ENCODE results near the gene NOS3.
"Not testable (repeated sequence)": the region's sequence is repeated elsewhere in the genome, so short reads cannot be mapped to it uniquely, and the experiment has no call there.

NOS3 gene

DNA sequence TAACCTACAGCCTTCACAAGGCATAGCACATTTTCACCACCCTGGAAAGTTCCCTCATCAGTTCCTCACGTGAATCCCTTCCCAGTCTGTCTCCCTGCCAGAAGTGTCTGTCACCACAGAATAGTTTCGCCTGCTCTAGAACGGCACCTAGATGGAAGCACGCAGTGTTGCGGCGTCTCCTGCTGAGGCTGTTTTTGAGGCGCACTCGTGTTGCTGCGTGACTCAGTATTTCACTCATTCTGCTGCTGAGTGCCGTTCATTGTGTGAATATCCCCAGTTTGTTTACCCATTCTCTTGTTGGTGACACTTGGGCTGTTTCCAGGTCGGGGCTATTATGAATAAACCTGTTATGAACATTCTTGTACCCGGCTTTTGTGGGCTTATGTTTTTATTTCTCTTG lies 12.8 kb downstream of the NOS3 start:
- no peak for DNase-seq

DNA sequence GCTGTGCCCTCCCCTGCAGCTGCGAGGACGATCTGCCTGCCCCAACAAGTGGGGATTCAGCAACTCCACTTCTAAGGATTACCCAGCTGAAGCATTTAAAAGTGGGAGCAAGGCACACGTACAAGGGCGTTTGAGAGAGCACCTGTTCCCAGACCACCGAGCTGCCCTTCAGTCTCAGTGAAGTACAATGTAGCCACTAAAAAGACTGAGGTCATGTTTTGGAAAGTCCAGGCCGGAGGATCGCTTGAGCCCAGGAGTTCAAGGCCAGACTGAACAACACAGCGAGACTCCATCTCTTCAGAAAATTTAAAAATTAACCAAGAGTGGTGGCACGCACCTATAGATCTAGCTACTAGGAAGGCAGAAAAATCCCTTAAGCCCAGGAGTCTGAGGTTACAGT lies 14.7 kb downstream of the NOS3 start:
- DNase-seq, result no peak

DNA sequence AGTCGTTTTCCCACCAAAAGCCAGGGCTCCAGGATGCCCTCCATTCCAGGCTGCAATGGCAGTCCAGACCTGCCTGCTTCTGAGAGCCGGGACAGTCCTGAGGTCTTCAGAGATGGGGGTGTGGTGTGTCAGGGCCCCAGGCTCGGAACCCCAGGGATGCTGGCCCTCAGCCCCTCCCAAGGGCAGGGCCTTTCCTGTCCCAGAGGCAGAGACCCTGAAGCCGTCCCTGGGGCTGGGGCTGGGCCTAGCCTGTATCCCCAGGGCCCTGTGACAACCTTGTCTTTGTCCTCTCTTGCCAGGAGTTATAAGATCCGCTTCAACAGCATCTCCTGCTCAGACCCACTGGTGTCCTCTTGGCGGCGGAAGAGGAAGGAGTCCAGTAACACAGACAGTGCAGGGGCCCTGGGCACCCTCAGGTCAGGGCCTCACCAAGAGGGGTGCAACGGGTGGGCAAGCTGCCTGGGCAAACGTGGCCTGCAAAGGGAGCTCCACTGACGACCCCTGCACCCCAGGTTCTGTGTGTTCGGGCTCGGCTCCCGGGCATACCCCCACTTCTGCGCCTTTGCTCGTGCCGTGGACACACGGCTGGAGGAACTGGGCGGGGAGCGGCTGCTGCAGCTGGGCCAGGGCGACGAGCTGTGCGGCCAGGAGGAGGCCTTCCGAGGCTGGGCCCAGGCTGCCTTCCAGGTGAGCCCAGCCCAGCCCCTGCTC lies 15.9 kb downstream of the NOS3 start:
- no peak for DNase-seq

DNA sequence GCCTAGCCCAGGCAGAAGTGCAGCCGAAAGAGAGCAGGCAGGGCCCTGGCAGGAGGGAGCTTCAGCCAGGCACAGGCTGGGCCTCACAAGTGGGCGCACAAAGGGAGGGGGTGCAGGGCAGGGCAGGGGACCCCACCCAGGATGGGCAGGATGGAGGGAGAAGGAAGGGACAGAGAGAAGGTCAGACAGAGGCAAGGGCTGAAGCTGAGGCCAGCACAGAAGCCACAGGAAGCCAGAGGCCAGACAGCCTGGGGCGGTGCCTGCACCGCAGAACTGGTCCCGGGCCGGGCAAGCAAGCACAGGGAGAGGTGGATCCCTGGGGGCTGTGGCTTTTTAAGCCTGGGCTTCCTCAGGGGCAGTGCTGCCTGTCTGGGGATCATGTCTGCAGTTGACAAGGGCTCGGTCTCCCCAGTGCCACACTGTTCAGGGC lies 16.7 kb downstream of the NOS3 start:
- DNase-seq, result no peak

DNA sequence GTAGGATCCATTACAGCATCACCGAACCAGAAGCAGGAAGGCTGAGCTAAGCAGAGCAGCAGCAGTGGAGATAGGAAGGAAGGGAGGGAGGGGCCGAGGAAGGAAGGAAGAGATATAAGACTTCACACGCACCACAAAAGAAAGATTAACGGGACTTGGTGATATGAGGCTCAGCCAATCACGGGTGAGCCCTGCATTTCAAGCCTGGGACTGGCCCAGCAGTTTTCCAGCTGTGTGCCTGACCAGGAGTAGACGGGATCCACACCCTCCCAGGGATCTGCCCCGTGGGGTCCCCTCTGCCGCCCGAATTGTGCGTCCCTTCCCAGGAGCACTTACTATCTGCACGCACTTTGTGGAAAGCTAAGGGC lies 17.3 kb downstream of the NOS3 start:
- peak; percentile 65 for DNase-seq

DNA sequence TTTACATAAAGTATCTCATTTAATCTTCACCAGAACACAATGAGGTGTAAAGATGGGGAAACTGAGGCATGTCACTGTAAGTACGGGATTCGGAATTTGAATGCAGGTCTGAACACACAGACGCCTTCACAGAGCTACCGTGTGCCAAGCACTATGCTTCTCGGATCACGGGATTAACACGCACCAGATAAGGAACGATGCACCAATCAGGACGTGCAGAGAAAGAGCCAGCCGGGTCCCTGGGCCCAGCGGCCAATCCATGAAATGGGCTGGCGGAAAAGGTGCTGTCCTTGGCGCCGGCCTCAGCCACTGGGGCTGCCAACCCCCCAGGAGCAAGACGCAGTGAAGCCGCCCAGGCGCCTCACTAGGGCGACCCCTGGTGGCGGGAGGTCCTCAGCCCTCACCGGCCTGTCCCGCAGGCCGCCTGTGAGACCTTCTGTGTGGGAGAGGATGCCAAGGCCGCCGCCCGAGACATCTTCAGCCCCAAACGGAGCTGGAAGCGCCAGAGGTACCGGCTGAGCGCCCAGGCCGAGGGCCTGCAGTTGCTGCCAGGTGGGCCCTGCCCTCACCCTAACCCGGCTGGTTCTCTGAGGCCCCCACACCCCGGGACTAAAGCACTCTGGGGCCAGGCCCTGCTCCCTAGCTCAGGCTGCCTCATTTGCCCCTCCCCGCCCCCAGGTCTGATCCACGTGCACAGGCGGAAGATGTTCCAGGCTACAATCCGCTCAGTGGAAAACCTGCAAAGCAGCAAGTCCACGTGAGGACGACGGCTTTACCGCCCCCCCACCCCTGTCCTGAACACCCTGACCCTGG lies 17.9 kb downstream of the NOS3 start:
- DNase-seq, result peak; percentile 76

DNA sequence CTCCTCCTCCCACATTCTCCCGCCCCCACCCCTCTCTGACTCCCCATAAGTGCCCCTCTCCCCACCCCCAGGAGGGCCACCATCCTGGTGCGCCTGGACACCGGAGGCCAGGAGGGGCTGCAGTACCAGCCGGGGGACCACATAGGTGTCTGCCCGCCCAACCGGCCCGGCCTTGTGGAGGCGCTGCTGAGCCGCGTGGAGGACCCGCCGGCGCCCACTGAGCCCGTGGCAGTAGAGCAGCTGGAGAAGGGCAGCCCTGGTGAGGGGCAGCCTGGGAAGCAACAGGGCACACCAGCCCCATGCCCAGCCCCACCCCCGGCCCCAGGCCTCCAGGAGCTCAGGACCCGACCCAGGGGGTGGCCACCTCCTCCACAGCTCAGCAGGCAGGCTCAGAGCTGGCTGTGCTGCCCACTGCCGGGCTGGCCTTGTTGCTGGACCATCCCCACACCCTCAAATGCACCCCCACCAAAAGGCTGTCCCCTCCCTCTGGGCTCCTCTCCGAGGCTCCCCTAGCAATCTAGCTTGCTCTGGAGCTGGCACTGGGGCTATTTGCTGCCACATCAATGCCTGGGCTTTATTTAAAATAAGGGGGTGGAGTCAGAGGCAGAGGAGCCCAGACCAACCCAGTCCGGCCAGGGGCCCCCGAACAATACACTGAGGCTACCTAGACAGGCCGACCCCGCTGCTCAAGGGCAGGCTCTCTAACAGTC lies 18.7 kb downstream of the NOS3 start:
- no peak for DNase-seq

DNA sequence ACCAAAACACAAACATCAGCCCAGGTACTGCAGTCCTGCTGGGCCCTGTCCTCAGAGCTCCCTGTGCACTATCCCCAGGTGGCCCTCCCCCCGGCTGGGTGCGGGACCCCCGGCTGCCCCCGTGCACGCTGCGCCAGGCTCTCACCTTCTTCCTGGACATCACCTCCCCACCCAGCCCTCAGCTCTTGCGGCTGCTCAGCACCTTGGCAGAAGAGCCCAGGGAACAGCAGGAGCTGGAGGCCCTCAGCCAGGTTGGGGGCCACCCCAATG lies 19.2 kb downstream of the NOS3 start:
- no peak for DNase-seq

DNA sequence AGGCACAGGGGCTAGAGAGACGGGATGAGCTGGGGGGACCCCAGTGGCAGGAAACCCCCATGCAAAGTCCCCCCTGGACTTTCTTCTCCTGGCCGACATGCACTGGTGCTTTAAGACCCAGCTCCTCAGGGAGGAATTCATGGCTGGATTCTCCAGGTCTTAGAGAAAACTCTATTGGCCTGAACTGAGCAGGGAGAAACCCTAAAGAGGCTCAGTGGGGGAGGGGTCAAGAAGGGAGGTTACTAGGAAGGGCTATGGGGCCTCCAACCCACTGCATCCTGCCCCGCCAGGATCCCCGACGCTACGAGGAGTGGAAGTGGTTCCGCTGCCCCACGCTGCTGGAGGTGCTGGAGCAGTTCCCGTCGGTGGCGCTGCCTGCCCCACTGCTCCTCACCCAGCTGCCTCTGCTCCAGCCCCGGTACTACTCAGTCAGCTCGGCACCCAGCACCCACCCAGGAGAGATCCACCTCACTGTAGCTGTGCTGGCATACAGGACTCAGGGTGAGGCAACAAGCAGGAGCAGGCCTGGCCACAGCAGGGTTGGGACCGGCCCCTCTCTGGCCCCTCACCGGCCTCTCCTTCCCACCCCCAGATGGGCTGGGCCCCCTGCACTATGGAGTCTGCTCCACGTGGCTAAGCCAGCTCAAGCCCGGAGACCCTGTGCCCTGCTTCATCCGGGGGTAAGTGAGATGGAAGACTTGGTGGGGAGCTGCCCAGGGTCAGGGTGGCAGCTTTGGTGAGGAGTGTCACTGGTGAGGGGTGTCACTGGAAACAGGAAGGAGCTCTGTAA lies 19.7 kb downstream of the NOS3 start:
- peak; percentile 54 for DNase-seq

DNA sequence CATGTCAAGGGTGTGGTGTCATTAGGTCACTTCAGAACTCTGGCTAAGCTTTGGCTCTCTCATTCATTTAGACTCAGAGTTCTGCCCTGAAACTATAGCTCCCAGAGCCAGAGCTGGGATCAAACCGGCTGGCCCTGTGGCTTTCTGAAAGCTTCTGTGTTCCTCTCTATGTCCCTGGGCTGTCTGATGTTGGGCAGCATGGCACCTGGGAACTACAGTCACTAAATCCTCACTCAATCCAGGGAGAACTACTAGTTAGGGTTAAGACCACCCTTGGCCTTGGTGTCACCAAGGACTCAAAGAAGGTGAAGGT lies 20.2 kb downstream of the NOS3 start:
- no peak for DNase-seq

DNA sequence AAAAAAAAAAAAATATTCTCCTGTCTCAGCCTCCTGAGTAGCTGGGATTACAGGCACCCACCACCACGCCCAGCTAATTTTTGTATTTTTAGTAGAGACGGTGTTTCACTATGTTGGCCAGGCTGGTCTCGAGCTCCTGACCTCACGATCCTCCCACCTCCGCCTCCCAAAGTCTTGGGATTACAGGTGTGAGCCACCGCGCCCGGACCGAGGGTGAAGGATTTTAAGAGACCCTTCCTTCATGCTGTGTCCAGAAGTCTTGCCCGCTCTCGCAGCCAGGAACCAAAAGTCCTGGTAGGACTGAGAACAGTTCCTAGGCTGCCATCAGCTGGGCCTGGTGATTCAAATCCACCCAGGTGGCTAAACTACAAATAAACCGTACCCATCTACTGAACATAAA lies 20.8 kb downstream of the NOS3 start:
- DNase-seq, result not testable (repeated sequence)

DNA sequence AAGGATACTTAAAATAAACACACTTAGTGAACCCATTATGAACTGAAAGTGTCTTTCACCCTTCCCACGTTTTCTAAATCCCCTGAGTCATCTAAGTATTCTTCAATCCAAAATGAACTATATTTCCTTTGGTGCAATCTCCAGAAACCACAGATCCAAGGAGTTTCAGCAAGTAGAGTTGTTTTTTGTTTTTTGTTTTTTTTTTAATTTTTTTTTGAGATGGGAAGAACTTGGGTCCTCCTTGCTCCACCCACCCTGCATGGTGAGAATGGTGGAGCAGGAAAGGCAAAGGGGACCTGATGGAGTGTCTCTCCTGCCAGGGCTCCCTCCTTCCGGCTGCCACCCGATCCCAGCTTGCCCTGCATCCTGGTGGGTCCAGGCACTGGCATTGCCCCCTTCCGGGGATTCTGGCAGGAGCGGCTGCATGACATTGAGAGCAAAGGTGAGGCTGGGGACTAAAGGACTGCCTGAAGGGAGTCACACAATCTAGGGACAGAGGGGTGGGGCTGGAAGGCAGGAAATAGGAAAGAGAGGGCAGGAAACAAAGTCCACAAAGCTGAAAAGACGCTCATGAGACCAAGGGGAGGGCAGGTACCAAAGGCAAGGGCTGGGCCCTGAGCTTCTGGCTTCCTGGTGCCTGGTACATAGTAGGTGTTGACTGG lies 21.3 kb downstream of the NOS3 start:
- no peak for DNase-seq

DNA sequence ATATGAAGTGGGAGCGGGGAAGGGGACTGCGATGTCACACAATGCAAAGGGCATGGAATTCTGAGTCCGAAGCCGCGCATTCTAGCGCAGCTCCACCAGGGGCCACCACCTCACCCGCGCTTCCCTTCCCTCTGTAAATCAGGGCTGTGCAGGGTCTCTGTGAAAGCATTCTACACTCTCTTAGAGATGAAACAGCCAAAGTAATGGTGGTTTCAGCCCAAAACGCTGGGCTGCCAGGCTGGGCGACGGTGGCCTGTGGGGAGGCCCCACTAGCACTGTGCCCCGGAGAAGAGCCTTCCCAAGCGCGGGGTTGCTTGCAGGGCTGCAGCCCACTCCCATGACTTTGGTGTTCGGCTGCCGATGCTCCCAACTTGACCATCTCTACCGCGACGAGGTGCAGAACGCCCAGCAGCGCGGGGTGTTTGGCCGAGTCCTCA lies 22.1 kb downstream of the NOS3 start:
- peak; percentile 19 for DNase-seq

DNA sequence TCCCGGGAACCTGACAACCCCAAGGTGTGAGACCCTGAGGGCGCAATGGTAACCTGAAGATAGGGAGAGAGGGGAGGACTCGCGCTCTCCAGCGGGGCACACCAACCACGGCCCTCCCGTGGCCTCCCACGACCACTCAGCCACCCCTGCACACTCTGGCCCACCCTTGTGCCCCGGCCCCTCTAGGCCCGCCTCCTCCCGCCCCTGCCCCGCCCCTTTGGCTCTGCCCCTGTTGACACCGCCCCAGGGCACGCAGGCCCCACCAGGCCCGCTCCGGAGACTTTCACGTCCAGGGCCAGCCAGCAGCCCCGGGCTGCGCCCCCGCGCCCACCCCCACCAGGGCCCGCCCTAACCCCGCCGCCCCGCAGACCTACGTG lies 22.5 kb downstream of the NOS3 start:
- DNase-seq, result no peak

DNA sequence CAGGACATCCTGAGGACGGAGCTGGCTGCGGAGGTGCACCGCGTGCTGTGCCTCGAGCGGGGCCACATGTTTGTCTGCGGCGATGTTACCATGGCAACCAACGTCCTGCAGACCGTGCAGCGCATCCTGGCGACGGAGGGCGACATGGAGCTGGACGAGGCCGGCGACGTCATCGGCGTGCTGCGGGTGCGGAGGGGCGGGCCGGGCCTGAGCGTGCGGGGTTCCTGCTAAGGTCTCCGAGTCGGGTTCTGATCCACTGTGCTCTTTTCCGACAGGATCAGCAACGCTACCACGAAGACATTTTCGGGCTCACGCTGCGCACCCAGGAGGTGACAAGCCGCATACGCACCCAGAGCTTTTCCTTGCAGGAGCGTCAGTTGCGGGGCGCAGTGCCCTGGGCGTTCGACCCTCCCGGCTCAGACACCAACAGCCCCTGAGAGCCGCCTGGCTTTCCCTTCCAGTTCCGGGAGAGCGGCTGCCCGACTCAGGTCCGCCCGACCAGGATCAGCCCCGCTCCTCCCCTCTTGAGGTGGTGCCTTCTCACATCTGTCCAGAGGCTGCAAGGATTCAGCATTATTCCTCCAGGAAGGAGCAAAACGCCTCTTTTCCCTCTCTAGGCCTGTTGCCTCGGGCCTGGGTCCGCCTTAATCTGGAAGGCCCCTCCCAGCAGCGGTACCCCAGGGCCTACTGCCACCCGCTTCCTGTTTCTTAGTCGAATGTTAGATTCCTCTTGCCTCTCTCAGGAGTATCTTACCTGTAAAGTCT lies 23.1 kb downstream of the NOS3 start:
- peak; percentile 96 for DNase-seq

DNA sequence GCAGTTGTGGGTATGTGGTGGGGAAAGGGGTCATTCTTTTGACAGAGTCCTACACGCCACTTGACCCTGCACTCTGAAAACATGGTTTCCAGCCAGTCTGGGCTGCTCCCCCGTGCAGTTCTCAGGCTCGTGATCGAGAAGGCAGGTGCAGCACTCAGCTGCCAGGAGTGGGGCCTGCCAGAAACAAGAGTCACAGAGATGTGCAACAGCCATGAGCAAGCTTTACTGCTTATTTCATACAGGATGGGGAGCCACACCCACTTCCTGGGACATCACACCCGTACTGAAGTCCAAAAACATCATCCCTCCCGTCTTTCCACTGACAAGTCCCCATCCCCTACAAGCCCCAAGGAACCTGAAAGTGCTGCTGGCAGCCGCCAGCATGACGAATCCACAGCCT lies 24.1 kb downstream of the NOS3 start:
- DNase-seq, result peak; percentile 39

DNA sequence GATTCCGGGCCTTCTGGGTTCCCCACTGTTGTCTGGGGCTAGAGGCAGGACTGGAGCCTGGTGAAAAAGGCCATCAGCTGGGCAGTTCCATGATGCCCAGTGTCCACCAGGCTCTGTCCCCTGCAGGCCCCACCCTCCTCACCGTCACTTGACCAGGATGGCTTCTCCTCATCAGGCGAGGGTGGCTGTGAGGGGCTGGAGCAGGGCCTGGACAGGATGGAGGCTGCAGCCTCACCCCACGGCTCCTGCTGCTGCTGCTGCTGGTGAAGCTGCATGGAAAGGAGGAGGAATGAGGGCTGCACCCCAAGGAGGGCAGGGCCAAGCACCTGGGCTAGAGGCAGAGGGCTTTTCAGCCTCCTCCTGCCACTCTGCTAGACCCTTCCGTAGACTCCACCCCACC lies 25.1 kb downstream of the NOS3 start:
- DNase-seq, result no peak

DNA sequence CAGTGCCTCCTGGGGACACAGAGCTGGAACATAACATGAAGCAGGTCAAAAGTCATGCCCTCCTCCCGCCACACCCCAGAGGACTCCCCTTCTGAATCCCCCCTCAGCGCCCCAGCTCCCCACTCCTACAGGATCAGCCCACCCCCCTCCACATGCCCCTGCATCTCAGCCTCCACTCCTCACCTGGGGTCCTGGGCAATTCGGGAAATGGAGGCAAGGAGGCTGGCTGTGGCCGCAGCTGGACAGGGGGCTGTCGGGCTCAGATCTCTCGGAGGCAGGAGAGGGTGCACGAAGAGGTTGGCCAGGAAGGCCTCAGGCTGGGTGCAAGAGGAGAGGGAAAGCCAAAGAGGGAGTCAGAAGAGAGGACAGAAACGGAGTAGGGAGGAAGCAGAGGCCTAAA lies 25.7 kb downstream of the NOS3 start:
- no peak for DNase-seq

DNA sequence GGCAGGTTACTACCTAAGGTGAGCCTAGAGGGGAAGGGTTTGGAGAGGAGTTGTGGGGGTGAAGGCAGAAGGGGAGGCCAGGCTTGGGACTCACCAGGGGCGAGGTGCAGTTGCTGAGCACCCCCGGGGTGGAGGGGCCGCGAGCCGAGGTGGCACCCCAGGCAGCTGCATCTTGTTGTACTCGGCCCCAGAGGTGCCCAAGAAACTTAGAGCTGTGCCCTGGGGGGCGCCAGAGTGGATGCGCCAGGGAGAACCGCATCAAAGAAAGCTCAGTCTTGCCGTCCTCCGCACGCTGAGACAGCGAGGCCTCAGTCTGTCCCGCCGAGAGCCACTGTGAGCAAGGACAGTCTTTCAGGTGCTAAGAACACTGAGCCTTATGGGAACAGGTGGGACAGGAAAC lies 26.1 kb downstream of the NOS3 start:
- DNase-seq, result no peak

DNA sequence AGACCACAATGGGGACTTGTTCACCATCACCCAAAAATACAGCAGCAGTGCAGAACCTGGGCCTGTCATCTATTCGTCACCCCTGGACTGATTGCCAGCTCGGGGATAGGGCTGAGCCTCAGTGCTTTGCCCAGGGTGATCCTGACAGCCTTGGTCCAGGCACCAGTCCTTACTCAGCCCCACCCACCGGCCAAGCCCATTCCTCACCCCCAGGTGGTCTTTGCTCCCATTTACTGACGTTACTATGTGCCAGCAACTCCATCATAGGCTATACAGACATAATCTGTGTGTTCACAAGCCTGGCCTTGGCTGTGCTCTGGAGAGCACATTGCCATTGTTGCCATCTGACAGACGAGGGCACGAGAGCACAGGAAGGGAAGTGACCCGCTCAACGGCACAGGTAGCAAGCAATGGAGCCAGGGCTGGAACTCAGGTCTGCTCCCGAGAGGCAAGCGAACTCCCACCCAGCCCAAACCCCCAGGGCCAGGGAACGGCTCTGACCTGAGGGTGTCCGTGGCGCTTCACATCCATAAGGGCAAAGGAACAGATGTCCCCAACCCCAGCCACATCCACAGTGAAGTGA lies 26.6 kb downstream of the NOS3 start:
- DNase-seq, result no peak

DNA sequence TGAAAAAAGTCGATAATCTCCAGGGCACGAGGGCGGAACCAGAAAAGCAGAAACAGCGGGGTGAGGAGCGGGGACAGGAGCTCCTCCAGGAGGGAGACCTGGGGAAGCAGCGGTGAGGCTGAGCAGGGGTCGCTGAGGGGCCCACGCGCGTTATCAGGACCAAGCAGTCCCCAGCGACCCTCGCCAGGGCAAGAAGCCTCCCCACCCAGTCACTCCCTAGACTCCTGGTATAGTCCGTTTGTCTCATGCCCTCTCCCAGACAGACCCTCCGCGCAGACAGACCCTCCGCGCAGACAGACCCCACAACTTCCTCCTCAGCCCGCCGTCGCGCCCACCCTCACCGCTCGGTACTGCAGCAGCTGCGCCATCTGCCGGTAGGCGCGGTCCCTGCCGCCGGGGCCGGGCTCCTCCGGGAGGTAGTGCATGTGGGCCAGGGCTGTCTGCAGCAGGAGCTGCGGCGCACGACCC lies 27.2 kb downstream of the NOS3 start:
- peak; percentile 72 for DNase-seq

Data from central memory CD4-positive, alpha-beta T cell (primary cell).